Transverse colon (tissue), 4 donors: ENCODE measurements around the gene ARAP1. TPM values are rescaled to one million over a fixed set of nuclear protein-coding genes. Genes with fewer than 3 reads are reported as not detected.

Experiments
- DNase-seq: peaks from one replicate; pipeline ENCODE4 v3.0.0-alpha.2; 2019
- H3K27ac ChIP-seq, 4 donors: fragments of 200-600 bp; sonication (generic); 2 replicates each; pipeline ENCODE4 v1.5.1; 2016 to 2018; ENCODE audit warnings: inconsistent platforms in 4 of 4
- H3K27me3 ChIP-seq: fragments of 200-600 bp; sonication (generic); 2 replicates; pipeline ENCODE4 v1.5.1; 2017; ENCODE audit warnings: inconsistent platforms
- H3K36me3 ChIP-seq, 4 donors: fragments of 200-600 bp; sonication (generic); 2 replicates each; pipeline ENCODE4 v1.5.1; 2017 to 2019; ENCODE audit warnings: inconsistent platforms in 4 of 4
- H3K4me1 ChIP-seq, 4 donors: fragments of 200-600 bp; sonication (generic); 2 replicates each; pipeline ENCODE4 v1.5.1; 2017 to 2020; ENCODE audit warnings: inconsistent platforms in 4 of 4
- H3K4me3 ChIP-seq, 4 donors: fragments of 200-600 bp; sonication (generic); 1 replicate in 1 of 4; 2 replicates in 3 of 4; pipeline versions ENCODE4 v1.5.1 to v1.6.1; 2017 to 2019; ENCODE audit warnings: inconsistent platforms in 4 of 4
- H3K9me3 ChIP-seq, 2 donors: fragments of 200-600 bp; sonication (generic); 2 replicates each; pipeline ENCODE4 v1.5.1; 2017 to 2019; ENCODE audit warnings: inconsistent platforms in 2 of 2
- EP300 ChIP-seq: sonication (generic); formaldehyde crosslinking; IDR thresholded peaks from one replicate; pipeline ENCODE4 v1.6.1; 2017; ENCODE audit warnings: antibody characterized with exemption, low read depth
- POLR2A ChIP-seq: fragments of 450-650 bp; IDR thresholded peaks from one replicate; pipeline ENCODE4 v1.6.1; 2016; ENCODE audit warnings: antibody characterized with exemption, mild to moderate bottlenecking, moderate library complexity
- POLR2AphosphoS5 ChIP-seq, 3 donors: sonication (generic); formaldehyde crosslinking; IDR thresholded peaks; one replicate each; pipeline ENCODE4 v1.6.1; 2016; ENCODE audit warnings: antibody characterized with exemption in 3 of 3
- WGBS, 2 donors: methylation state at CpG; one replicate each; pipeline ENCODE4 v1.1.5; 2018; ENCODE audit warnings: low coverage in 1 of 2; 5-methylcytosine and 5-hydroxymethylcytosine counted together
- in situ Hi-C, 4 donors: fragments of 200-750 bp; cut with MboI; loops; one replicate each; pipeline versions ENCODE4 v1.15.0 to v1.15.1; 2017; ENCODE audit warnings: low sequenced_read_pairs in 3 of 4, low pct_ligation_motif_present in 1 of 4, low pct_unique_long_range_greater_than_20kb in 1 of 4
- intact Hi-C: fragments of 100-400 bp; cut with DNase I; formaldehyde crosslinking; loops from one replicate; pipeline ENCODE4 v1.15.1; 2023; ENCODE audit warnings: low total_unique reads
- total RNA-seq, 4 donors: library from RNA; depleted of rRNA; stranded (reverse); fragments of >200 nt; gene quantifications; one replicate each; pipeline ENCODE4 v1.1.0, GENCODE V29; 2016
- TF ChIP-seq, protein P1 (sequence below), 5 experiments: fragments of 200-600 bp in 3 of 5; fragments of 450-650 bp in 2 of 5; sonication (generic) in 3 of 5; IDR thresholded peaks; 1 replicate in 2 of 5; 2 replicates in 3 of 5; pipeline ENCODE4 v1.5.1; 2016 to 2017; ENCODE audit warnings: antibody characterized with exemption in 5 of 5, inconsistent platforms in 3 of 5, mild to moderate bottlenecking in 2 of 5, moderate library complexity in 1 of 5

The ARAP1 gene
- total RNA-seq, 4 donors from 2014 or later, result 99.4 to 233 (median 108) TPM

DNA sequence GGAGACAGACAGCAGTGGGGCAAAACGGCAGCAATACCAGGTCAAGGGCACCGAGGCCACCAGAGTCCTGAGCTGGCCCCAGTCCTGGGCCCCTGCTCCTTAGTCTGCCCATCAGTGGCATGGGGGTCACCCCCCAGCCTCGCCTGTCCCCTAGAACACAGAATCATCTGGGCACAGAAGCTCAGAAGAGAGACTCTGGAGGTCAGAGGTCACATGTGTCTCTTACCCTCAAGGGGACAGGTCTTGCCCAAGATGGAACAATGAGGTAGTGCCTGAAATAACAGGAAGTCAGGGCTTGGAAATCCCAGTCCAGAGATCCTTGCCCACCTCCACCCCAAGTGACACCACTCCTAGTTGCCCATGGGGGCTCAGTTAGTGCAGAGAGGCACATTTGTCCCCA, 98.6 kb downstream of the ARAP1 start:
- in situ Hi-C loops, result loop anchor here in 3 of 4 donors (25.0 kb wide), 2 partner anchors 166 to 191 kb away; no protein-coding TSS in a partner anchor
- WGBS, 2 donors, result 66 to 80% methylated on average over 1 to 3 of the region's 3 CpGs
- no peak overlapping the region for H3K4me3 ChIP-seq
- no peaks in the 10 kb centered on the region for H3K36me3 ChIP-seq
- intact Hi-C loops, result no loop called here
- no peaks in the 10 kb centered on the region for H3K9me3 ChIP-seq
- H3K27me3 ChIP-seq, result peaks cover 6% of the 10 kb centered on the region
- no peak for DNase-seq
- no peak overlapping the region for H3K27ac ChIP-seq
- H3K4me1 ChIP-seq, result no peaks in the 10 kb centered on the region
- no peak for TF ChIP-seq EP300
- no peak for TF ChIP-seq POLR2A
- no peak for TF ChIP-seq POLR2AphosphoS5 (IDR thresholded peaks at IDR 0.05)
- TF ChIP-seq, protein P1, sequence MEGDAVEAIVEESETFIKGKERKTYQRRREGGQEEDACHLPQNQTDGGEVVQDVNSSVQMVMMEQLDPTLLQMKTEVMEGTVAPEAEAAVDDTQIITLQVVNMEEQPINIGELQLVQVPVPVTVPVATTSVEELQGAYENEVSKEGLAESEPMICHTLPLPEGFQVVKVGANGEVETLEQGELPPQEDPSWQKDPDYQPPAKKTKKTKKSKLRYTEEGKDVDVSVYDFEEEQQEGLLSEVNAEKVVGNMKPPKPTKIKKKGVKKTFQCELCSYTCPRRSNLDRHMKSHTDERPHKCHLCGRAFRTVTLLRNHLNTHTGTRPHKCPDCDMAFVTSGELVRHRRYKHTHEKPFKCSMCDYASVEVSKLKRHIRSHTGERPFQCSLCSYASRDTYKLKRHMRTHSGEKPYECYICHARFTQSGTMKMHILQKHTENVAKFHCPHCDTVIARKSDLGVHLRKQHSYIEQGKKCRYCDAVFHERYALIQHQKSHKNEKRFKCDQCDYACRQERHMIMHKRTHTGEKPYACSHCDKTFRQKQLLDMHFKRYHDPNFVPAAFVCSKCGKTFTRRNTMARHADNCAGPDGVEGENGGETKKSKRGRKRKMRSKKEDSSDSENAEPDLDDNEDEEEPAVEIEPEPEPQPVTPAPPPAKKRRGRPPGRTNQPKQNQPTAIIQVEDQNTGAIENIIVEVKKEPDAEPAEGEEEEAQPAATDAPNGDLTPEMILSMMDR (IDR thresholded peaks at IDR 0.05), result no peak

DNA sequence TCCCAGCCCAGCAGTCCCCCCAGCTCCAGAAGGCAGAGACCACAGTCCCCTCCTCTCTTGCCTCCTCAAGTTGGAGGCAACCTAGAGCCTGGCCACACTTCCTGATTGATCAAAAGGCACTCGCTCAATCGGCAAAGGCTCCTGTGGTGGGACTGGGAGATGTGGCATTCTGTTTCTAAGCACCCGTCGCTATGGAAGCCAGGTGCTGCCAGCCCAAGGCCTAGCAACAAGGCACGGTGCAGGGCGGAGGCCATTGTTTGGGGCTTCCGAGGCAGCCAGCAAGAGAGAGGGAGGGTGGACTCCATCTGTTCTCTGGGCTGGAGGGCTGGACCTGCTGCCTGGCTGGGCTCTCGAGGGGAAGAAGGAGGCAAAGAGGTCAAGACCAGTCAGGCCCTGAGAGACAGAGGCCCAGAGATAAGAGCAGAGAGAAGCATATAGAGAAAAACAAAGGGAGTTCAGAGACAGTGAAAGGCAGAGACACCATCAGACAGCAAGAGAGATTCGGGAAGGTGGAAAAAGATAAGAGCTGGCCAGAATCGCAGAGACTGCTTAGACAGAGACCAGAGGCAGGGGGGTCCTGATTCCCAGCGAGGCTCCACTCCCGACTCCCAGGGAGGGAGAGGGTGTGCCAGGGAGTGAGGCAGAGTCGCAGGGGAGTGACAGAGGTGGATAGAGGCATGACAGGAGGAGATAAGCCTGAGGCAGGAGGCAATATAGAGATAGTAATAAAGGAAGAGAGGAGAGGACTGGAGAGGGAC, 99.2 kb downstream of the ARAP1 start:
- H3K36me3 ChIP-seq, result no peaks in the 10 kb centered on the region
- intact Hi-C loops, result no loop called here
- no peak overlapping the region for H3K27ac ChIP-seq
- H3K4me3 ChIP-seq, result no peak overlapping the region
- no peak for DNase-seq
- in situ Hi-C loops, result loop anchor here in 3 of 4 donors (25.0 kb wide), 2 partner anchors 166 to 191 kb away; no protein-coding TSS in a partner anchor
- H3K27me3 ChIP-seq, result peaks cover 6% of the 10 kb centered on the region
- H3K4me1 ChIP-seq, result no peaks in the 10 kb centered on the region
- no peaks in the 10 kb centered on the region for H3K9me3 ChIP-seq
- no peak for TF ChIP-seq EP300
- TF ChIP-seq POLR2AphosphoS5 (IDR thresholded peaks at IDR 0.05), result no peak
- TF ChIP-seq, protein P1 (IDR thresholded peaks at IDR 0.05), result no peak
- TF ChIP-seq POLR2A, result no peak
- 73% methylated on average over 13 of the region's 13 CpGs; no CpG with 5 or more reads in 1 of the 2 donors for WGBS, 2 donors

DNA sequence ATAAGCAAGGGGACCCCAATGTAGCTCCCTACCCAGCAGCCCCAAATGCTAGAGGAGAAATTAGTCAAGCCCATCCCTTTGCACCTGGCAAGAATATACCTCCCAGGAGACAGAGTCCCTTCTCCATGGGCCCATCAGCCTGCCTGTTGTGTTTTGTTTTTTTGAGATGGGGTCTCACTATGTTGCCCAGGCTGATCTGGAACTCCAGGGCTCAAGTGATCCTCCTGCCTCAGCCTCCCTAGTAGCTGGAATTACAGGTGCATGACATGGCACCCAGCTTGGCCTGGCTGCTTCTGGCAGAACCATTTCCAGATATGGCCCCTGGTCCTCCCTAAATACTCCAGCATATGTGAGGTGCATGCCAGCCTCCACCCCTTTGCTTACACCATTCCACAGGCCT, 100.1 kb downstream of the ARAP1 start:
- TF ChIP-seq EP300, result no peak
- TF ChIP-seq, protein P1 (IDR thresholded peaks at IDR 0.05), result no peak
- H3K36me3 ChIP-seq, result no peaks in the 10 kb centered on the region
- H3K9me3 ChIP-seq, result no peaks in the 10 kb centered on the region
- H3K4me1 ChIP-seq, result no peaks in the 10 kb centered on the region
- peaks cover 6% of the 10 kb centered on the region for H3K27me3 ChIP-seq
- intact Hi-C loops (no loop called here), in situ Hi-C loops (loop anchor here in 3 of 4 donors (25.0 kb wide), 2 partner anchors 165 to 190 kb away; no protein-coding TSS in a partner anchor)
- H3K4me3 ChIP-seq, result no peak overlapping the region
- no peak overlapping the region for H3K27ac ChIP-seq
- no peak for DNase-seq

DNA sequence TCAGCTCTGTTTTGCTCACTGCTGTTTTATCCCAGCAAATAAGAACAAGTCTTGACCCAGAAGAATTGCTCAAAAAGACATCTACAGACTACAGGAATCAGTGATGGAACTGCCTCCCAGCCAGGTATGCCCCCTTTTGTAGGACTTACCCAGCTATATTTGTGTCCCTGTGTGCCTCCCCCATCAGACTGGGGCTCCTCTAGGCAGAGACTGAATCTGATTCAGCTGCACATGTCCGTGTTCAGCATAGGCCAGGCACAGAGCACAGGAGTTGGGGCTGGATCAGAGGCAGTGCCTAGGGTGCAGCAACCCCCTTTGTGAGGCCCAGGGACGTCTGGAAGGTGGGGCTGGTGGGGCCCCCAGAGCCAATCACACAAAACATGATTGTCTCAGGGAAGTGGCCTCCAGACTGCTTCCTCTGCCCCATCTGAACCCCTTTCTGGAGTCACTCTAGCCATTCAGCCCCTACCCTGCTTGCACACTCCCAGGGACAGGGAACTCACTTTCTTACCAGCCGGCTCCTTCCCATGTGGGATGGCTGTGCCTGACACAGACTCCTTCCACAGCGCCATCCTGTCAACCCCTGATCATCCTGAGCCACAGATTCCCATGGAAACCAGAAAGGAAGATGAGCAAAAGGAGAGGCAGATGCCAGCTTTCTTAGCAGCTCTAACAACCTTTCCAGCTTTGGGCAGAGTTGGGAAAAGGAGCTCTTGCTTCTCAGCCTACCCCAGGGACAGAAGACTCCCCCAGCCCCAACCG, 102.8 kb downstream of the ARAP1 start:
- DNase-seq, result no peak
- 75 to 83% methylated on average over 1 to 5 of the region's 5 CpGs for WGBS, 2 donors
- Histone ChIP-seq H3K9me3 (no peaks in the 10 kb centered on the region), H3K27ac (no peak overlapping the region), H3K4me1 (no peaks in the 10 kb centered on the region), H3K36me3 (no peaks in the 10 kb centered on the region), H3K4me3 (no peak overlapping the region), H3K27me3 (peaks cover 6% of the 10 kb centered on the region)
- TF ChIP-seq POLR2AphosphoS5 (IDR thresholded peaks at IDR 0.05) (no peak), EP300 (no peak), POLR2A (no peak)
- TF ChIP-seq, protein P1 (IDR thresholded peaks at IDR 0.05), result no peak
- intact Hi-C loops (loop anchor here (2.0 kb wide), 1 partner anchor 63 kb away; no protein-coding TSS in a partner anchor), in situ Hi-C loops (loop anchor here (5.0 to 10.0 kb wide), 3 partner anchors 62 to 175 kb away; no protein-coding TSS in a partner anchor)
